ENCODE measurements around the gene ARHGEF3.

Gene ARHGEF3

DNA sequence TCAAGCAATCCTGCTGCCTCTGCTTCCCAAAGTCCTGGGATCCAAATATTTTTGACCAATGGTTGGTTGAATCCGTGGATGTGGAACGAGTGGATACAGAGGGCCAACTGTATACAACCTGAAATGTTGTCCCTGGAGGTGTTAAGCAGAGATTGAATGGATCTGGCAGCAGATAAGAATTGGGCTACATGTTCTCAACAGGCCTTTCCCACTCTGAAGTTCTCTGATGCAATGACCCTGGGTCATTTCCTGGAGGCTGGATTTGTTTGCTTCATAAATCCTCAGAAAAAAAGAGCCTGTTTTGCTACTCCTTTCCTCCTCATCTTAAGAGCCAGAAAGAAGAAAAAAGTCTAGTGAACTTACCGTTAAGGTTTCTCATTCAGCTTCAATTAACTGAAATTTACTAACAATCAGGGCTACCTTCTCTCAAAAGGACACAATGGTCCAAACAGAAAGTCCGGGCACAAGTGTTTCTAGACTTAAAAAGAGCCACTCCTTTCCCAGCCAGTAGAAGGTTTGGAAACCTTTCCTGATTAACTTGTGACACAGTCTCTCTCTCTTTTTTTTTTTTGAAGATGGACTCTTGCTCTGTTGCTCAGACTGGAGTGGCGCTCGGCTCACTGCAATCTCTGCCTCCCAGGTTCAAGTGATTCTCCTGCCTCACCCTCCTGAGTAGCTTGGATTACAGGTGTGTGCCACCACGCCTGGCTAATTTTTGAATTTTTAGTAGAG, 6.5 kb downstream of the ARHGEF3 start:
- DNase-seq: no peak

- no peak for DNase-seq
These were observed 9.6 kb downstream of the ARHGEF3 start for GRCh38 chr3:56792193-56792592.

- DNase-seq: no peak
These were observed 11.5 kb downstream of the ARHGEF3 start for GRCh38 chr3:56790016-56790821.

GRCh38 chr3:56789076-56789475, 12.7 kb downstream of the ARHGEF3 start:
- DNase-seq: no peak

GRCh38 chr3:56788521-56788920, 13.2 kb downstream of the ARHGEF3 start:
- no peak for DNase-seq

- no peak for DNase-seq
These were observed 13.9 kb downstream of the ARHGEF3 start for GRCh38 chr3:56787784-56788256.

DNA sequence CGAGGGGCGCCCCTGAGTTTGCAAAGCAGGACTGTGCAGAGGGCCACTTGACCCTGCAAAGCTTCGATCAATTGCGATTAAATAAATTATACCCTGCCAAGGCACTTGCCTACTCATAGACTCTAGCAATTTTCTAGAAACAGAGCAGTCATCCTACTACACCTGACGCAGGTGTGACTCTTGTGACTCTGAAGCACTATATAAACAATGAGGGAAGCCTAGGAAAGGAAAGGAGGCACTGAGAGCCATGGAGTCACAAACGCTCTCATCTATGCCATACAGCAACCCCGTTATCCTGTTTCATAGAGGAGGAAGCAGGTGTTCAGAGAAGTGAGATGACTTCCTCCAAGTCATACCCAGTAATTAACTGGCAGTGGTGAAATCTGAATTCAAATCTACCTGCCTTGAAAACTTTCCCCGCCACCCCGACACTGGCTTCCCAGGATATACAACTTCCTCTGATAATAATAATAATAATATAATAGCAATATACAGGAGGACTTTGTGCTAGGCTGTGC, 14.4 kb downstream of the ARHGEF3 start:
- DNase-seq: peak; percentile 10

GRCh38 chr3:56785499-56785898, 16.2 kb downstream of the ARHGEF3 start:
- DNase-seq: no peak

DNA sequence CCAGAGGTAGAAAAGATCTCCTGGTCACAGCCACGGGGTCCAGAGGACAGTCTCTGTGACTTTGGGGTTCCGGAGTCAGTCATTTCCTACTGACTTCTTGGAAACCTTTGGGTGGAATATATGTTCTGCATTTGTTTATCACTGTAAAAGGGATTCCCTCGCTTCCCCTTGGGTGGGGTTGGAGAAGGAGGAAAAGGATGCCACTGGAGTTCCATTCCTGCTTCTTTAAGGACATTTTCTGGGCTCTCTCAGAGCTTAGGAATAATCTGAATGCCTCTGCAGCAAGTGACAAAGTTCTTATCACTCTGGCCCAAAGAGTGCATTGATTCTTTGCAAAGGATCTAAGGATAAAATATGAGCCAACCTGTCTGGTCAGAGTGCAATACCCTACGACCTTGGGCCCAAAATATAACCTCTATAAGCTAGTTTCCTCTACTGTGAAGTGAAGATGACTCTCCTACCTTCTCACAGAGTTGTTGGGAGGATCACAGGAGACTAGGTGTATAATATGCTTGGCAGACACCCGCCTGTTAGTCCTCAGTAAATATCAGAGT, 17.2 kb downstream of the ARHGEF3 start:
- DNase-seq: no peak

- peak; percentile 90 for DNase-seq
These were observed 17.9 kb downstream of the ARHGEF3 start for GRCh38 chr3:56783644-56784447.

- DNase-seq: no peak
These were observed 18.8 kb downstream of the ARHGEF3 start for GRCh38 chr3:56782906-56783305.

DNA sequence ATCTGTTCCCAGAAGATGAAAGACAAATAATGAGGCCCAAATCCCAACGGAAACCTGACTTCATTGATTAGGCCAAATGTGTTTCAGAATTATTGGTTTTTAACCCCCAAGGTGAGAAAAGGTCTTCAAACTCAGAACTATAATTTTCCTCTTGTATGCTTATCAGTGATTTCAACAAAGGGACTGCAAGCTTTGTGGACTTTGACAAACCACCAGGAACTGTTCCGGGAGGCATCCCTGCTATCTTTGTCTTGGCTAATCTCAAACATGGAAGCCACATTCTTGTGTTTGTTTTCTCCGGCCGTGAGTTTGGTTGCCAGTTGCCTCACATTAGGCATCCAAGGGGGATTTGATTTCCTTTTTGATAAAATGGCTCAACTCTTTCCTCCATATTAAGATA, 19.5 kb downstream of the ARHGEF3 start:
- no peak for DNase-seq

DNA sequence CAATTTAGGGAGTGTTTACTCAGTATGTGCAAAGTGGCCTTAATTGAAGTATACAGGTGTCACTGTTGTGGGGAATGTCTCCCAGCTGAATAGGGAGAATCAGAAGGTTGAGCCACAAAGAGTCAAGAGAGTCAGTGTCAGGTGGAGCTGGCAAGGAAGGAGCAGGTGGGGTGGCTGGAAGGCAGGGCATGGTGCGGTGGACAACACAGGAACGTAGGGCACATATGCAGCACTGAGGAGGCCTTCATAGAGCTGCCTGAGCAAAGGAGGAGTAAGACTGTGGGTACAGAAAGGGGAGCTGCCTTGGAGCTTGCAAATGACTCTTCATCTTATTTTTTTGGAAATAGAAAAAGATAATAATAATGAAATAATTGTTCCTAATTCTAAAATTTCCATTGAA, 20.0 kb downstream of the ARHGEF3 start:
- DNase-seq: no peak

- DNase-seq: no peak
These were observed 20.8 kb downstream of the ARHGEF3 start for GRCh38 chr3:56780936-56781335.

DNA sequence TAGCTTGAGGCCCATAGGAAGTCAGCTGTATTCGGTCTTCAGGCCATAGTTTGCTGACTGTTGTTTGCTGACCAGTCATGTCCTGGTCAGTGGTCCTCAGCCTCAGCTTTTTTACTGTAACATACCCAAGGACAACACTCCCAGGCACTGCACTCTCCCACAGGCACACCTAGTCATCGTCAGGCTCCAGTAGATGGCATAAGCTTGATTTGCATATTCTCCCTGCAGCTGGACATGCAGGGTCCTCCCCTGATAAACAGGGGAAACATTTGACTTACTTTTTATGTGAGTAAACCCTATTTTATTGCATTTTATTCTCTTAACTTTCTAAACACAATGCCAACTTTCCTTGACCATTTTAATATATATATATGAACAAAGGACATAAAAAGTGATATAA, 22.9 kb downstream of the ARHGEF3 start:
- DNase-seq: no peak

DNA sequence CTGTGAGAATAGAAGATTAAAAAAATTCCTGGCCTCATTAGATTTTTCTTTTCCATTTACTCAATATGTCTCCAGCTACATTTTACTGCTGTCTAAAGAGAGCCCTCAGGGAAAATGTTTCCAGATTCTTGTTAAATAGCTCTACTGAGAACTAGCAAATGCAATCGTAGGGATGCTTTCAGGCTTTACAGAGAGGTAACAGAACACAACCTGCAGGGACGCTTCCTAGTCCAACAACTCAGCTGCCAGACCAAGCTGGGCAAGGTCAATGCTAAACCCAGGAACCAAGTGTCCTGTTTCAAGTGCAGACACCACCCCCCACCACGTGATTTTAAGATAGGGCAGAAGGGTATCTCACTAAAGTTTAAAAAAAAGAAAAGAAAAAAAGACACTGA, 25.2 kb downstream of the ARHGEF3 start:
- DNase-seq: no peak

- DNase-seq: no peak
These were observed 25.8 kb downstream of the ARHGEF3 start for GRCh38 chr3:56775838-56776555.

GRCh38 chr3:56775445-56775837, 26.3 kb downstream of the ARHGEF3 start:
- DNase-seq: no peak

DNA sequence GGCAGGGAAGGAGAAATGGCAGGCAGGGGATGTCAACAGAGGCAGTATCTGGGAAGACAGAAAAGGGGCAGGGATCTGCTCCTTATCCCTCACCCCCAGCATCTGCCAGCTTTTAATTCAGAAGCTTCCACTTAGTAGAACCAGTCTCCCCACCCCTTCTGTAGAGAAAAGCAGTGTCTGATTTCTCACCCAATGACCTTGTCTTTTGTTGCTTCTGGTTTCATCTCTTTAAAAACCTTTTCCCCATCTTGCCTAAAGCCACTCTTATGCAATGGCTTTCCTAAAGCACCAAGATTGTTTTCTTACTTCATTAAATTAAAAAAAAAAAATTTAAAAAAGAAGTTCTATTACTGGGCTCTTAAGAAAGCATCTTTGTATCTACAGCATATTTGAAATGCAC, 27.8 kb downstream of the ARHGEF3 start:
- no peak for DNase-seq

DNA sequence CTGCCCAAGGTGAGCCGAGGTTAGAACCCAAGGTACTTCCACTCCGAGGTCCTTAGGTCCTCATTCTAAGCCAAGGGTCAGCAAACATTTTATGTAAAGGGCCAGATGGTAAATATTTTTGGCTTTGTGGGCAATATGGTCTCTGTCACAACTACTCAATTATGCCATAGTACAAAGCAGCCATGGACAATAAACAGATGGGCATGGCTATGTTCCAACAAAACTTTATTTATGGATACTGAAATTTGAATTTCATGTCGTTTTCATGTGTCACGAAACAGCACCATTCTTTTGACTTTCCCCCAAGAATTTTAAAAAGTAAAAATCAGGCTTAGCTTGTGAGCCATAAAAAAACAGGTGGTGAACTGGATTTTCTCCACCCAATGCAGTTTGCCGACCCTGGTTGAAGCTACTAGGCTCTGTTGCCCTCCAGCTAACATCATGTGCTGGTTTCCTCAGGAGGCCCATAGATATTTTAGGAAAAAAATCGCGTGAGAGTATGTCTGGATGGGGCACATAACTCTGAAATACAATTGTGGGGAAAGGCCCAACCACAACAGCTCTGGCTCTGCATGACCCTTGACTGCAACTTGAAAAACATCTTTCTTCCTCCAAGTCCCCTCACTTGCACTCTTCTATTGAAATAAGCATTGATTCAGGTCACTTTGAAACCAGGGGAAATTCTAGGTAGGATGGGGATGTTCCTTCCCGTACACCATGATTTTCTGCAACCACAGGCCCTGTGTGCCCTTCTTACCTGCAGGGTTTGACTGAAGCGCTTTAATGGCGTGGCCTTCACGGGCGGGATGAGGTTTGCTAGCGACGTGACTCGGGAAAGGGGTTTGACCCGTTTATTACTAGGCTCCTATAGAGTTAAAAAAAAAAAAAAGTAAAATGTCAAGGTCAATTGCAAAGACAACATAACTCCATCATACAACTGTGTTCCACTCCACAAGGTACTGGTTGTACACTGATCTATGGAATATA, 28.5 kb downstream of the ARHGEF3 start:
- DNase-seq: no peak

DNA sequence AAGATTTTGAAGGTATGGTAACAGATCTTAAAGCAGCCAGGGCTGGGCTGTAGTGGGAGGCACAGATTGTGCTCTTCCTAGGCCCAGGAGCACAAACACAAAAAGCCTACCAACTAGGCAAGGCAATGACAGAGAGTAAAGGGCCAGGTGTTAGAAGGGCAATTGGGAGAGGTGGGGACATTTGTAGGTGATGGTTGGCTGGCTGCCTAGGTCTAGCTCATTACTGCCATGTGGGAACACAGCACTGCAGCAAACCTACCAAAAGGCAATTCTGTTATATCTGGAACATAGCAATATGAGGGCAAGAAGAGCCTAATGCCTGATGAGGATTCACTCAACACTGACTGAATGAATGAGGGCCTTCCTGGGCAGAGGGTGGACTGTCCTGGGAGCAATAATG, 30.4 kb downstream of the ARHGEF3 start:
- peak; percentile 9 for DNase-seq

Data from NCI-H1105 treated with DMSO at 0.1 percent for 48 hours (cell line).